ENCODE data around the gene MRPS15. TPM values are rescaled to one million over a fixed set of nuclear protein-coding genes. Genes with fewer than 3 reads are reported as not detected.
"Not testable (repeated sequence)": the region's sequence is repeated elsewhere in the genome, so short reads cannot be mapped to it uniquely, and the experiment has no call there.

The MRPS15 gene
- total RNA-seq, 2 experiments from 2014 or later: 137 to 149 TPM

GRCh38 chr1:36489258-36490051, 25.3 kb upstream of the MRPS15 start:
- H3K4me1 Mint-ChIP-seq, H3K4me3 Mint-ChIP-seq, DNase-seq, H3K9me3 Mint-ChIP-seq, H3K27me3 Mint-ChIP-seq, H3K36me3 Mint-ChIP-seq, H3K27ac Mint-ChIP-seq: not testable (repeated sequence)

GRCh38 chr1:36487906-36488305, 23.7 kb upstream of the MRPS15 start:
- Mint-ChIP-seq H3K4me1 (no peaks in the 10 kb centered on the region), H3K27me3 (no peaks in the 10 kb centered on the region), H3K4me3 (no peak overlapping the region), H3K27ac (no peak overlapping the region), H3K36me3 (no peaks in the 10 kb centered on the region), H3K9me3 (no peaks in the 10 kb centered on the region)
- no peak for DNase-seq

- not testable (repeated sequence) for H3K27ac Mint-ChIP-seq, H3K4me1 Mint-ChIP-seq, DNase-seq, H3K27me3 Mint-ChIP-seq, H3K9me3 Mint-ChIP-seq, H3K36me3 Mint-ChIP-seq, H3K4me3 Mint-ChIP-seq
Measured at GRCh38 chr1:36487336-36487725, 23.1 kb upstream of the MRPS15 start.

- H3K9me3 Mint-ChIP-seq: no peaks in the 10 kb centered on the region
- H3K36me3 Mint-ChIP-seq: no peaks in the 10 kb centered on the region
- H3K27me3 Mint-ChIP-seq: peaks cover 6% of the 10 kb centered on the region
- H3K4me3 Mint-ChIP-seq: no peak overlapping the region
- peaks cover 7% of the 10 kb centered on the region for H3K4me1 Mint-ChIP-seq
- no peak for DNase-seq
- no peak overlapping the region for H3K27ac Mint-ChIP-seq
Measured at GRCh38 chr1:36486439-36487335, 22.5 kb upstream of the MRPS15 start.

GRCh38 chr1:36486093-36486438, 21.9 kb upstream of the MRPS15 start:
- no peak for DNase-seq
- H3K27me3 Mint-ChIP-seq: peaks cover 11% of the 10 kb centered on the region
- no peaks in the 10 kb centered on the region for H3K9me3 Mint-ChIP-seq
- H3K36me3 Mint-ChIP-seq: no peaks in the 10 kb centered on the region
- H3K4me1 Mint-ChIP-seq: peaks cover 7% of the 10 kb centered on the region
- no peak overlapping the region for H3K27ac Mint-ChIP-seq
- no peak overlapping the region for H3K4me3 Mint-ChIP-seq

- H3K9me3 Mint-ChIP-seq: no peaks in the 10 kb centered on the region
- peaks cover 7% of the 10 kb centered on the region for H3K4me1 Mint-ChIP-seq
- peaks cover 11% of the 10 kb centered on the region for H3K27me3 Mint-ChIP-seq
- no peak overlapping the region for H3K4me3 Mint-ChIP-seq
- no peak for DNase-seq
- no peak overlapping the region for H3K27ac Mint-ChIP-seq
- H3K36me3 Mint-ChIP-seq: no peaks in the 10 kb centered on the region
Measured at GRCh38 chr1:36484099-36484498, 19.9 kb upstream of the MRPS15 start.

GRCh38 chr1:36482724-36483388, 18.7 kb upstream of the MRPS15 start, which contains the start of gene CSF3R:
TSS of gene CSF3R (minus strand) at chr1:36482913. CDS start at chr1:36479496, 3,417 bp downstream.
- peak within 1 kb of the TSS; percentile 47 for H3K4me3 Mint-ChIP-seq
- H3K27me3 Mint-ChIP-seq: peaks cover 11% of the 10 kb centered on the region
- H3K36me3 Mint-ChIP-seq: no peaks in the 10 kb centered on the region
- H3K4me1 Mint-ChIP-seq: peaks cover 7% of the 10 kb centered on the region
- no peak for DNase-seq
- no peaks in the 10 kb centered on the region for H3K9me3 Mint-ChIP-seq
- peak within 1 kb of the TSS; percentile 62 for H3K27ac Mint-ChIP-seq

GRCh38 chr1:36481771-36482723, 17.9 kb upstream of the MRPS15 start:
- no peak for DNase-seq
- peak overlapping the region; percentile 47 for H3K4me3 Mint-ChIP-seq
- peaks cover 7% of the 10 kb centered on the region for H3K4me1 Mint-ChIP-seq
- H3K27me3 Mint-ChIP-seq: peaks cover 11% of the 10 kb centered on the region
- H3K27ac Mint-ChIP-seq: peak overlapping the region; percentile 62
- no peaks in the 10 kb centered on the region for H3K9me3 Mint-ChIP-seq
- H3K36me3 Mint-ChIP-seq: no peaks in the 10 kb centered on the region

- H3K4me1 Mint-ChIP-seq: peaks cover 7% of the 10 kb centered on the region
- no peaks in the 10 kb centered on the region for H3K9me3 Mint-ChIP-seq
- H3K4me3 Mint-ChIP-seq: no peak overlapping the region
- H3K27ac Mint-ChIP-seq: no peak overlapping the region
- H3K27me3 Mint-ChIP-seq: peaks cover 11% of the 10 kb centered on the region
- no peaks in the 10 kb centered on the region for H3K36me3 Mint-ChIP-seq
- no peak for DNase-seq
Measured at GRCh38 chr1:36481091-36481490, 16.9 kb upstream of the MRPS15 start.

- Mint-ChIP-seq H3K4me3 (no peak overlapping the region), H3K9me3 (no peaks in the 10 kb centered on the region), H3K4me1 (peaks cover 7% of the 10 kb centered on the region), H3K36me3 (no peaks in the 10 kb centered on the region), H3K27me3 (peaks cover 11% of the 10 kb centered on the region), H3K27ac (no peak overlapping the region)
- no peak for DNase-seq
Measured at GRCh38 chr1:36480161-36480560, 16.0 kb upstream of the MRPS15 start.

GRCh38 chr1:36479505-36480051, 15.4 kb upstream of the MRPS15 start:
- no peak overlapping the region for H3K27ac Mint-ChIP-seq
- no peak for DNase-seq
- H3K9me3 Mint-ChIP-seq: no peaks in the 10 kb centered on the region
- H3K4me3 Mint-ChIP-seq: no peak overlapping the region
- no peaks in the 10 kb centered on the region for H3K36me3 Mint-ChIP-seq
- peaks cover 7% of the 10 kb centered on the region for H3K4me1 Mint-ChIP-seq
- H3K27me3 Mint-ChIP-seq: peaks cover 11% of the 10 kb centered on the region

GRCh38 chr1:36477615-36478014, 13.4 kb upstream of the MRPS15 start:
- not testable (repeated sequence) for DNase-seq, H3K36me3 Mint-ChIP-seq, H3K4me1 Mint-ChIP-seq, H3K4me3 Mint-ChIP-seq, H3K9me3 Mint-ChIP-seq, H3K27ac Mint-ChIP-seq
- peaks cover 11% of the 10 kb centered on the region for H3K27me3 Mint-ChIP-seq

- Mint-ChIP-seq H3K27ac (no peak overlapping the region), H3K36me3 (no peaks in the 10 kb centered on the region), H3K4me1 (peaks cover 3% of the 10 kb centered on the region), H3K4me3 (no peak overlapping the region), H3K9me3 (no peaks in the 10 kb centered on the region), H3K27me3 (peaks cover 8% of the 10 kb centered on the region)
- no peak for DNase-seq
Measured at GRCh38 chr1:36476945-36477344, 12.8 kb upstream of the MRPS15 start.

All from activated naive CD8-positive, alpha-beta T cell treated with anti-CD3 and anti-CD28 coated beads for 36 hours (primary cell).